Breast epithelium (tissue), 4 donors: ENCODE data around the gene TMCC1. TPM values are rescaled to one million over a fixed set of nuclear protein-coding genes. Genes with fewer than 3 reads are reported as not detected.

Experiments
- DNase-seq, 2 donors: peaks; one replicate each; pipeline ENCODE4 v3.0.0-alpha.2; 2019; ENCODE audit warnings: low spot score in 2 of 2
- H3K27ac ChIP-seq, 2 donors: fragments of 200-600 bp; sonication (generic) in 1 of 2; one replicate each; pipeline ENCODE4 v1.5.1; 2016 to 2019; ENCODE audit warnings: mild to moderate bottlenecking in 1 of 2
- H3K27me3 ChIP-seq, 2 donors: fragments of 200-600 bp; sonication (generic) in 1 of 2; one replicate each; pipeline versions ENCODE4 v1.5.1 to v1.6.0; 2017 to 2019; ENCODE audit warnings: control low read depth in 1 of 2, mild to moderate bottlenecking in 1 of 2
- H3K36me3 ChIP-seq: fragments of 200-600 bp; one replicate; pipeline ENCODE4 v1.5.1; 2019
- H3K4me1 ChIP-seq, 2 donors: fragments of 200-600 bp; sonication (generic); one replicate each; pipeline ENCODE4 v1.5.1; 2016 to 2019; ENCODE audit warnings: control low read depth in 1 of 2
- H3K4me3 ChIP-seq, 3 donors: fragments of 200-600 bp; sonication (generic); 1 replicate in 2 of 3; 2 replicates in 1 of 3; pipeline ENCODE4 v1.5.1; 2016 to 2019; ENCODE audit warnings: mild to moderate bottlenecking in 3 of 3, moderate library complexity in 2 of 3
- H3K9me3 ChIP-seq, 2 donors: fragments of 200-600 bp; sonication (generic) in 1 of 2; one replicate each; pipeline ENCODE4 v1.5.1; 2016 to 2019; ENCODE audit warnings: control low read depth in 1 of 2
- CTCF ChIP-seq, 3 donors: fragments of 450-650 bp; IDR thresholded peaks; one replicate each; pipeline ENCODE4 v1.5.1; 2016 to 2017; ENCODE audit warnings: antibody characterized with exemption in 3 of 3, mild to moderate bottlenecking in 3 of 3, moderate library complexity in 3 of 3
- POLR2A ChIP-seq: fragments of 450-650 bp; IDR thresholded peaks from one replicate; pipeline ENCODE4 v1.6.1; 2016; ENCODE audit warnings: antibody characterized with exemption, mild to moderate bottlenecking, moderate library complexity
- POLR2AphosphoS5 ChIP-seq, 3 donors: sonication (generic); formaldehyde crosslinking; IDR thresholded peaks; one replicate each; pipeline ENCODE4 v1.6.1; 2017; ENCODE audit warnings: antibody characterized with exemption in 3 of 3
- intact Hi-C: fragments of 100-400 bp; cut with DNase I; formaldehyde crosslinking; loops from one replicate; pipeline ENCODE4 v1.15.1; 2023; ENCODE audit warnings: low total_unique reads
- total RNA-seq, 3 donors: library from RNA; depleted of rRNA; stranded (reverse); fragments of >200 nt; gene quantifications; one replicate each; pipeline ENCODE4 v1.1.0, GENCODE V29; 2016

Gene TMCC1
- total RNA-seq: 10 to 100 TPM; 29.4 to 48.1 (median 29.8) TPM

DNA sequence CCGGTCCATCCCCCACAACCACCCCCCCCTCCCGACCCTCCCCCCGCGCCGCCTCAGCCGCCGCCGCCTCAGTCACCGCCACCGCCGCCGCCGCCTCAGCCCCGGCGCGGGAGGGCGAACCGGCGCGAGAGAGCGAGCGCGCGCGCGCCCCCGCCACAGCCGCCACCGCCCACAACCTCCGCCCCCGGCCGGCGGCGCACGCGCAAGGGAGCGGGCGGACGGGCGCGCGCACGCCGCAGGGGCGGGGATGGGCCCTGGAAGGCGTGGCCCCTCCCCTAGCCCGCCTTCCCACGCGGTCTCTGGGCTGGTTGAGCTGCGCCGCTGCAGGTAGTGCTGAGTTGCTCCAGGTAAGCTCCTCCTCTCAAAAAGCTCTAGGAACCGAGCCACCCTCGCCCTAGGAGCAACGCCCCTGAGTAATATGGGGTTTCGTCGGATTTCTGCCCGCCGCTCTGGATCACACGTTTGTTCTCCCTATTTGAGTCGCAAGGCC lies at the start of gene TMCC1:
TSS of gene TMCC1 (minus strand) at position 131 of the 490 bp plus-strand sequence.
- peak within 1 kb of the TSS; percentile 97 to 99 for H3K27ac ChIP-seq
- intact Hi-C loops: no loop called here
- no peaks in the 10 kb centered on the region for H3K9me3 ChIP-seq
- H3K4me3 ChIP-seq: peak within 1 kb of the TSS; percentile 85 to 95 (median 92)
- H3K27me3 ChIP-seq: no peaks in the 10 kb centered on the region
- DNase-seq: peak; percentile 87
- TF ChIP-seq POLR2AphosphoS5 (IDR thresholded peaks at IDR 0.05) (peak in 1 of 3 donors; percentile 6), CTCF (IDR thresholded peaks at IDR 0.05) (no peak), POLR2A (no peak)
- H3K36me3 ChIP-seq: no peaks in the 10 kb centered on the region
- H3K4me1 ChIP-seq: peaks cover 0 to 11% of the 10 kb centered on the region in 2 donors

DNA sequence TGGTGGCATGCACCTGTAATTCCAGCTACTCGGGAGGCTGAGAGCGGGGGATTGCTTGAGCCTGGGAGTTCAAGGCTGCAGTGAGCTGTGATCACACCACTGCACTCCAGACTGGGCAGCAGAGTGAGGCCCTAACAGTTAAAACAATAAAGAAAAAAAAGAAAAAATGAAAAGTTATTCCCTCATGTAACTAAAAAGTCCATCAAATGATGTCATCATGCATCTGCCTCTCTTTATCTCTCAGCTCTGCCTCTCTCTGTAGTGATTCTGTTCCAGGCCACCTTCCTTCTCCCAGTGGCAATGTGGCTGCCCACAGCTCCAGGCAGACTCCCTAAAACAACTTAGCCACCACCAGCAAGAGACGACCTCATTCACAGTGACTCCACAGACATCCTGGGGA lies 49.5 kb upstream of the TMCC1 start:
- no peak overlapping the region for H3K4me3 ChIP-seq
- intact Hi-C loops: no loop called here
- no peak overlapping the region for H3K27ac ChIP-seq
- no peak for DNase-seq
- no peaks in the 10 kb centered on the region for H3K27me3 ChIP-seq
- no peaks in the 10 kb centered on the region for H3K4me1 ChIP-seq
- H3K9me3 ChIP-seq: no peaks in the 10 kb centered on the region
- no peaks in the 10 kb centered on the region for H3K36me3 ChIP-seq
- no peak for TF ChIP-seq POLR2AphosphoS5 (IDR thresholded peaks at IDR 0.05)
- TF ChIP-seq POLR2A: no peak
- no peak for TF ChIP-seq CTCF (IDR thresholded peaks at IDR 0.05)

GRCh38 chr3:129942296-129942695 lies 48.8 kb upstream of the TMCC1 start:
- peak in 1 of 2 donors; percentile 63 for DNase-seq
- no peaks in the 10 kb centered on the region for H3K36me3 ChIP-seq
- no peaks in the 10 kb centered on the region for H3K27me3 ChIP-seq
- H3K27ac ChIP-seq: no peak overlapping the region
- TF ChIP-seq POLR2AphosphoS5 (IDR thresholded peaks at IDR 0.05) (no peak), POLR2A (no peak), CTCF (IDR thresholded peaks at IDR 0.05) (peak; percentile 71 to 86 (median 78))
- no peaks in the 10 kb centered on the region for H3K4me1 ChIP-seq
- no peak overlapping the region for H3K4me3 ChIP-seq
- intact Hi-C loops: no loop called here
- H3K9me3 ChIP-seq: no peaks in the 10 kb centered on the region

DNA sequence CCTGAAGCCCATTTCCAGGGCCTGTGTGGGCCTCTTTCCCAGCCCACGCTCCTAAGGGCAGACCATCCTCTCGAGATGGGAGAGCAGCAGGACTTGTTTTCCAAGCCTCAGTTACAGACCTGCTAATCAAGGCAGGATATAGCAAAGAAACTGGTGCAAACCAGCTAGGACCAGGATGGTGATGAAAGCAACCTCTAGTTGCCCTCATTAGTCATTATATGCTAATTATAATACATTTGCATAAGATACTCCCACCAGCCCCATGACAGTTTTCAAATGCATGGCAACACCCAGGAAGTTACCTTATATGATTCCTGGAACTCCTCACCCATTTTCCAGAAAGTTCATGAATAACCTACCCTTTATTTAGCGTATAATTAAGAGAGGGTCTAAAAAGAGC lies 46.6 kb upstream of the TMCC1 start:
- H3K27ac ChIP-seq: no peak overlapping the region
- no peaks in the 10 kb centered on the region for H3K9me3 ChIP-seq
- H3K4me1 ChIP-seq: no peaks in the 10 kb centered on the region
- TF ChIP-seq POLR2AphosphoS5 (IDR thresholded peaks at IDR 0.05) (no peak), CTCF (IDR thresholded peaks at IDR 0.05) (no peak), POLR2A (no peak)
- no peak for DNase-seq
- no peaks in the 10 kb centered on the region for H3K36me3 ChIP-seq
- H3K4me3 ChIP-seq: no peak overlapping the region
- intact Hi-C loops: no loop called here
- H3K27me3 ChIP-seq: no peaks in the 10 kb centered on the region

DNA sequence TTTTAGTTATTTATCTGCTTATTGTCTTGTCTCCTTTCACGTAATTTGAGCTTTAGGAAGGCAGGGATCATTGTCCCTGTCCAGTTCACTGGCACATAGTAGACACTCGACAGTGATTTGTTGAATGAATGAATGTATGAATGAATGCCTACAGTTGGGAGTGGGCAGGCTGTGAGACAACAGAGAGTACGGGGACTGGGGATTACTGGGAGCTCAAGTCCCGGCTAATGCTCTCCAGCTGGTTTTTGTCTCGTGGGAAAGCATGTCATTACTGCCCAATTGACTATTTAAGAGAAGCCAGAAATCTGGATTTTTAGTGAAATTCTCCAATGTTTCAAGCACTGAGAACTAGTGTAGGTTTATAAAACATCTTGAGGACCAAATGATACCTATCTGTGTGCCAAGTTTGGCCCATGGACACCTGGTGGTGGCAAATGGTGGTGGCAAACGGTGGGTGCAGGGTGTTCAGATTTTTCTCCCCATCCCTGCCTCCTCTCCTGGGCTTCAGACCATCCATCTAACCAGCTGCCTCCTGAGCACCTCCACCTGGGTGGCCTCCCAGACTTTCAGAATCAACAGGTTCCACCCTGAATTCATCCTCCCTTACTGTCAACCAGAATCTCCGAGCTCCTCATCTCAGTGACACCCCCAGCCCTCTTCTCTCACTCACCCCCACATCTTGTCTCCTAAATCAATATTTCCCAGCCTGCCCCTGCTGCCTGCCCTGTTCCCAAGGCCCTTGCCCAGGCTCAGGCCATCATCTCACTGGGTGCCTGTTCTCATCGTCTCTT lies 44.8 kb upstream of the TMCC1 start:
- Histone ChIP-seq H3K27ac (no peak overlapping the region), H3K4me1 (no peaks in the 10 kb centered on the region), H3K36me3 (no peaks in the 10 kb centered on the region), H3K27me3 (no peaks in the 10 kb centered on the region), H3K4me3 (no peak overlapping the region), H3K9me3 (no peaks in the 10 kb centered on the region)
- intact Hi-C loops: no loop called here
- no peak for DNase-seq
- TF ChIP-seq CTCF (IDR thresholded peaks at IDR 0.05) (peak in 2 of 3 donors; percentile 11 to 24), POLR2AphosphoS5 (IDR thresholded peaks at IDR 0.05) (no peak), POLR2A (no peak)
